Measurements from ENCODE around the gene HSD17B1.

- TF ChIP-seq, protein P1, sequence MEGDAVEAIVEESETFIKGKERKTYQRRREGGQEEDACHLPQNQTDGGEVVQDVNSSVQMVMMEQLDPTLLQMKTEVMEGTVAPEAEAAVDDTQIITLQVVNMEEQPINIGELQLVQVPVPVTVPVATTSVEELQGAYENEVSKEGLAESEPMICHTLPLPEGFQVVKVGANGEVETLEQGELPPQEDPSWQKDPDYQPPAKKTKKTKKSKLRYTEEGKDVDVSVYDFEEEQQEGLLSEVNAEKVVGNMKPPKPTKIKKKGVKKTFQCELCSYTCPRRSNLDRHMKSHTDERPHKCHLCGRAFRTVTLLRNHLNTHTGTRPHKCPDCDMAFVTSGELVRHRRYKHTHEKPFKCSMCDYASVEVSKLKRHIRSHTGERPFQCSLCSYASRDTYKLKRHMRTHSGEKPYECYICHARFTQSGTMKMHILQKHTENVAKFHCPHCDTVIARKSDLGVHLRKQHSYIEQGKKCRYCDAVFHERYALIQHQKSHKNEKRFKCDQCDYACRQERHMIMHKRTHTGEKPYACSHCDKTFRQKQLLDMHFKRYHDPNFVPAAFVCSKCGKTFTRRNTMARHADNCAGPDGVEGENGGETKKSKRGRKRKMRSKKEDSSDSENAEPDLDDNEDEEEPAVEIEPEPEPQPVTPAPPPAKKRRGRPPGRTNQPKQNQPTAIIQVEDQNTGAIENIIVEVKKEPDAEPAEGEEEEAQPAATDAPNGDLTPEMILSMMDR (IDR thresholded peaks at IDR 0.05) = no peak
- TF ChIP-seq POLR2A (IDR thresholded peaks at IDR 0.05) = no peak
Observed at GRCh38 chr17:42525221-42525620, 27.5 kb upstream of the HSD17B1 start.
